SK-N-MC (cell line): ENCODE results near the gene TIMM10.

ENCODE experiments used
- DNase-seq: peaks from one replicate; pipeline ENCODE4 v3.0.0-alpha.2; 2011; ENCODE audit warnings: low read depth, low spot score
- H3K27ac ChIP-seq: fragments of 200-600 bp; sonication (generic); 2 replicates; pipeline ENCODE4 v1.5.1; 2016; ENCODE audit warnings: mixed run types
- H3K36me3 ChIP-seq: fragments of 200-600 bp; sonication (generic); 2 replicates; pipeline ENCODE4 v1.6.1; 2017; ENCODE audit warnings: antibody characterized with exemption, low read length, mixed read lengths; ENCODE audit not compliant: insufficient read depth
- H3K4me3 ChIP-seq: fragments of 200-600 bp; sonication (generic); 2 replicates; pipeline ENCODE4 v1.5.1; 2016
- H3K9ac ChIP-seq: fragments of 200-600 bp; sonication (generic); 2 replicates; pipeline ENCODE4 v1.8.0; 2017; ENCODE audit warnings: mixed run types, mixed read lengths; ENCODE audit not compliant: insufficient read length
- H3K9me3 ChIP-seq: fragments of 200-600 bp; sonication (generic); 2 replicates; pipeline ENCODE4 v1.6.1; 2017; ENCODE audit warnings: low read depth, mild to moderate bottlenecking, antibody characterized with exemption, low read length, moderate library complexity, mixed read lengths
- EZH2 ChIP-seq: fragments of 200-600 bp; sonication (generic); IDR thresholded peaks from one replicate; pipeline ENCODE4 v1.6.1; 2017; ENCODE audit warnings: antibody characterized with exemption
- FOXP2 ChIP-seq: optimal IDR thresholded peaks from 2 replicates; pipeline ENCODE3; 2011; ENCODE audit warnings: mild to moderate bottlenecking, moderate library complexity; ENCODE audit not compliant: insufficient read depth; ENCODE audit errors: extremely low read length, control extremely low read depth
- POLR2AphosphoS5 ChIP-seq: IDR thresholded peaks from 2 replicates; pipeline ENCODE4 v1.6.1; 2012; ENCODE audit warnings: mild to moderate bottlenecking, low read depth, low read length, borderline replicate concordance

TIMM10 gene

GRCh38 chr11:57479021-57479663 is 51.4 kb downstream of the TIMM10 start:
- H3K27ac ChIP-seq, result no peak overlapping the region
- TF ChIP-seq POLR2AphosphoS5 (no peak), FOXP2 (no peak), EZH2 (no peak)

More at GRCh38 chr11:57479021-57479663, 51.4 kb downstream of the TIMM10 start:
- no peak for DNase-seq
- Histone ChIP-seq H3K36me3 (no peaks in the 10 kb centered on the region), H3K9me3 (no peaks in the 10 kb centered on the region), H3K4me3 (no peak overlapping the region), H3K9ac (no peak overlapping the region)
